Stimulated activated naive B cell treated with anti-CD40 and anti-IgM and Interleukin-4, amounts not matched to agents 10 μg/mL and 1 μg/mL and 100 μg/mL, for 72 hours (primary cell): ENCODE measurements around the gene AP5Z1.

Source experiments
- ATAC-seq, 2 donors: fragments of 150-1000 bp; cut with Tn5 transposase; replicated peaks; 2 replicates each; pipeline ENCODE4 v1.10.0; 2021; ENCODE audit warnings: moderate library complexity in 1 of 2
- DNase-seq: peaks from one replicate; pipeline ENCODE4 v3.0.0; 2021
- H3K27ac Mint-ChIP-seq: one replicate; pipeline ENCODE4 v1.8.0; 2022; ENCODE audit warnings: mild to moderate bottlenecking, mixed read lengths
- H3K27me3 Mint-ChIP-seq, 2 donors: one replicate each; pipeline ENCODE4 v1.8.0; 2022; ENCODE audit warnings: mixed read lengths in 2 of 2
- H3K36me3 Mint-ChIP-seq, 2 donors: one replicate each; pipeline ENCODE4 v1.8.0; 2022; ENCODE audit warnings: mixed read lengths in 2 of 2, mild to moderate bottlenecking in 1 of 2
- H3K4me1 Mint-ChIP-seq, 2 donors: one replicate each; pipeline ENCODE4 v1.8.0; 2022; ENCODE audit warnings: mixed read lengths in 2 of 2, mild to moderate bottlenecking in 1 of 2
- H3K4me3 Mint-ChIP-seq, 2 donors: one replicate each; pipeline ENCODE4 v1.8.0; 2022; ENCODE audit warnings: mild to moderate bottlenecking in 2 of 2, mixed read lengths in 2 of 2, moderate library complexity in 1 of 2
- H3K9me3 Mint-ChIP-seq, 2 donors: one replicate each; pipeline ENCODE4 v1.8.0; 2022; ENCODE audit warnings: mixed read lengths in 2 of 2, mild to moderate bottlenecking in 1 of 2

The AP5Z1 gene

GRCh38 chr7:4783292-4783652 is 7.8 kb downstream of the AP5Z1 start:
- peaks cover 15 to 22% of the 10 kb centered on the region in 2 donors for H3K36me3 Mint-ChIP-seq
- no peak for DNase-seq

GRCh38 chr7:4783762-4784351 is 8.4 kb downstream of the AP5Z1 start:
- Mint-ChIP-seq H3K4me1 (peaks cover 0 to 4% of the 10 kb centered on the region in 2 donors), H3K4me3 (no peak overlapping the region), H3K36me3 (peaks cover 13 to 20% of the 10 kb centered on the region in 2 donors), H3K9me3 (no peaks in the 10 kb centered on the region), H3K27ac (no peak overlapping the region), H3K27me3 (no peaks in the 10 kb centered on the region)
- DNase-seq (no peak), ATAC-seq (no peak)

More at GRCh38 chr7:4783292-4783652, 7.8 kb downstream of the AP5Z1 start:
- H3K4me3 Mint-ChIP-seq: no peak overlapping the region
- no peaks in the 10 kb centered on the region for H3K27me3 Mint-ChIP-seq
- no peak overlapping the region for H3K27ac Mint-ChIP-seq
- peaks cover 3 to 6% of the 10 kb centered on the region in 2 donors for H3K4me1 Mint-ChIP-seq
- H3K9me3 Mint-ChIP-seq: no peaks in the 10 kb centered on the region
- no peak for ATAC-seq

GRCh38 chr7:4784799-4785198 is 9.4 kb downstream of the AP5Z1 start:
- peaks cover 13 to 24% of the 10 kb centered on the region in 2 donors for H3K36me3 Mint-ChIP-seq
- H3K27ac Mint-ChIP-seq: no peak overlapping the region
- H3K4me3 Mint-ChIP-seq: no peak overlapping the region
- no peaks in the 10 kb centered on the region for H3K9me3 Mint-ChIP-seq
- H3K27me3 Mint-ChIP-seq: no peaks in the 10 kb centered on the region
- no peak for ATAC-seq
- peaks cover 0 to 4% of the 10 kb centered on the region in 2 donors for H3K4me1 Mint-ChIP-seq
- DNase-seq: no peak

GRCh38 chr7:4785371-4785770 is 9.9 kb downstream of the AP5Z1 start:
- DNase-seq (no peak), ATAC-seq (no peak)
- H3K27ac Mint-ChIP-seq: no peak overlapping the region
- no peaks in the 10 kb centered on the region for H3K9me3 Mint-ChIP-seq
- H3K4me1 Mint-ChIP-seq: peaks cover 4 to 5% of the 10 kb centered on the region in 2 donors
- H3K27me3 Mint-ChIP-seq: no peaks in the 10 kb centered on the region
- no peak overlapping the region for H3K4me3 Mint-ChIP-seq
- H3K36me3 Mint-ChIP-seq: peaks cover 18 to 29% of the 10 kb centered on the region in 2 donors

- Mint-ChIP-seq H3K36me3 (peaks cover 22 to 35% of the 10 kb centered on the region in 2 donors), H3K4me1 (peaks cover 5 to 7% of the 10 kb centered on the region in 2 donors), H3K4me3 (no peak overlapping the region), H3K9me3 (no peaks in the 10 kb centered on the region), H3K27me3 (no peaks in the 10 kb centered on the region), H3K27ac (peak overlapping the region; percentile 25)
- ATAC-seq (no peak), DNase-seq (no peak)
Measured at GRCh38 chr7:4786015-4786414, 10.6 kb downstream of the AP5Z1 start.

GRCh38 chr7:4787541-4787940 is 12.1 kb downstream of the AP5Z1 start:
- H3K4me3 Mint-ChIP-seq: peak overlapping the region in 1 of 2 donors; percentile 11
- H3K36me3 Mint-ChIP-seq: peaks cover 29 to 36% of the 10 kb centered on the region in 2 donors
- no peaks in the 10 kb centered on the region for H3K9me3 Mint-ChIP-seq
- peaks cover 6 to 18% of the 10 kb centered on the region in 2 donors for H3K4me1 Mint-ChIP-seq
- H3K27ac Mint-ChIP-seq: peak overlapping the region; percentile 10
- no peak for DNase-seq
- H3K27me3 Mint-ChIP-seq: no peaks in the 10 kb centered on the region
- ATAC-seq: no peak

- H3K27ac Mint-ChIP-seq: peak overlapping the region; percentile 10
- H3K27me3 Mint-ChIP-seq: no peaks in the 10 kb centered on the region
Measured at GRCh38 chr7:4787947-4788626, 12.7 kb downstream of the AP5Z1 start.

GRCh38 chr7:4788627-4789189 is 13.3 kb downstream of the AP5Z1 start:
- Mint-ChIP-seq H3K4me1 (peaks cover 6 to 18% of the 10 kb centered on the region in 2 donors), H3K27ac (peak overlapping the region; percentile 37), H3K27me3 (no peaks in the 10 kb centered on the region), H3K4me3 (no peak overlapping the region), H3K9me3 (no peaks in the 10 kb centered on the region), H3K36me3 (peaks cover 30 to 37% of the 10 kb centered on the region in 2 donors)
- no peak for ATAC-seq
- DNase-seq: no peak

More at GRCh38 chr7:4787947-4788626, 12.7 kb downstream of the AP5Z1 start:
- H3K36me3 Mint-ChIP-seq: peaks cover 29 to 35% of the 10 kb centered on the region in 2 donors
- no peak for DNase-seq
- peak overlapping the region in 1 of 2 donors; percentile 11 for H3K4me3 Mint-ChIP-seq
- peaks cover 6 to 18% of the 10 kb centered on the region in 2 donors for H3K4me1 Mint-ChIP-seq
- no peak for ATAC-seq
- no peaks in the 10 kb centered on the region for H3K9me3 Mint-ChIP-seq

- DNase-seq (no peak), ATAC-seq (no peak)
- H3K9me3 Mint-ChIP-seq: no peaks in the 10 kb centered on the region
- H3K27ac Mint-ChIP-seq: no peak overlapping the region
- peaks cover 38 to 42% of the 10 kb centered on the region in 2 donors for H3K36me3 Mint-ChIP-seq
- H3K27me3 Mint-ChIP-seq: no peaks in the 10 kb centered on the region
- no peak overlapping the region for H3K4me3 Mint-ChIP-seq
- peaks cover 6 to 20% of the 10 kb centered on the region in 2 donors for H3K4me1 Mint-ChIP-seq
Measured at GRCh38 chr7:4789194-4790077, 14.0 kb downstream of the AP5Z1 start.

- Mint-ChIP-seq H3K4me3 (no peak overlapping the region), H3K9me3 (no peaks in the 10 kb centered on the region), H3K36me3 (peaks cover 41 to 44% of the 10 kb centered on the region in 2 donors), H3K27ac (no peak overlapping the region), H3K27me3 (no peaks in the 10 kb centered on the region), H3K4me1 (peaks cover 9 to 23% of the 10 kb centered on the region in 2 donors)
- ATAC-seq (no peak), DNase-seq (no peak)
Measured at GRCh38 chr7:4790078-4790465, 14.6 kb downstream of the AP5Z1 start.

- no peak overlapping the region for H3K4me3 Mint-ChIP-seq
- no peak overlapping the region for H3K27ac Mint-ChIP-seq
- H3K36me3 Mint-ChIP-seq: peaks cover 41 to 44% of the 10 kb centered on the region in 2 donors
- H3K9me3 Mint-ChIP-seq: no peaks in the 10 kb centered on the region
- H3K4me1 Mint-ChIP-seq: peaks cover 9 to 23% of the 10 kb centered on the region in 2 donors
- H3K27me3 Mint-ChIP-seq: no peaks in the 10 kb centered on the region
- ATAC-seq (no peak), DNase-seq (no peak)
Measured at GRCh38 chr7:4790516-4790991, 15.1 kb downstream of the AP5Z1 start.

- peaks cover 9 to 23% of the 10 kb centered on the region in 2 donors for H3K4me1 Mint-ChIP-seq
- H3K9me3 Mint-ChIP-seq: no peaks in the 10 kb centered on the region
- peaks cover 43 to 44% of the 10 kb centered on the region in 2 donors for H3K36me3 Mint-ChIP-seq
- no peaks in the 10 kb centered on the region for H3K27me3 Mint-ChIP-seq
- peak overlapping the region; percentile 7 to 37 for H3K4me3 Mint-ChIP-seq
- no peak for DNase-seq
- peak overlapping the region; percentile 25 for H3K27ac Mint-ChIP-seq
- no peak for ATAC-seq
Measured at GRCh38 chr7:4791101-4791737, 15.8 kb downstream of the AP5Z1 start.

GRCh38 chr7:4791738-4792536 is 16.5 kb downstream of the AP5Z1 start:
- Mint-ChIP-seq H3K4me3 (peak overlapping the region in 1 of 2 donors; percentile 7), H3K36me3 (peaks cover 41 to 44% of the 10 kb centered on the region in 2 donors), H3K27me3 (no peaks in the 10 kb centered on the region), H3K27ac (peak overlapping the region; percentile 25), H3K4me1 (peaks cover 9 to 23% of the 10 kb centered on the region in 2 donors), H3K9me3 (no peaks in the 10 kb centered on the region)
- DNase-seq: peak; percentile 64
- peak; percentile 78 to 81 for ATAC-seq
